HepG2 (cell line): ENCODE measurements around the gene LUC7L2. TPM values are rescaled to one million over a fixed set of nuclear protein-coding genes. Genes with fewer than 3 reads are reported as not detected.

ENCODE experiments used
- ATF3 ChIP-seq: sonication (generic); formaldehyde crosslinking; IDR thresholded peaks from 2 replicates; pipeline ENCODE4 v1.4.0; 2020; ENCODE audit warnings: missing genetic modification reagents
- BCL6 ChIP-seq: IDR thresholded peaks from 2 replicates; pipeline ENCODE4 v1.6.1; 2016; ENCODE audit warnings: missing genetic modification reagents, missing compliant biosample characterization
- DRAP1 ChIP-seq: IDR thresholded peaks from 2 replicates; pipeline ENCODE4 v1.6.1; 2016; ENCODE audit warnings: missing genetic modification reagents, missing compliant biosample characterization
- EEA1 ChIP-seq: sonication (generic); formaldehyde crosslinking; IDR thresholded peaks from 2 replicates; pipeline ENCODE4 v1.5.1; 2020; ENCODE audit warnings: mild to moderate bottlenecking, missing genetic modification reagents, borderline replicate concordance
- ELK4 ChIP-seq: sonication (generic); formaldehyde crosslinking; IDR thresholded peaks from 2 replicates; pipeline ENCODE4 v1.9.0; 2021; ENCODE audit warnings: missing genetic modification reagents, borderline replicate concordance
- HBP1 ChIP-seq: IDR thresholded peaks from 2 replicates; pipeline ENCODE4 v1.6.1; 2016; ENCODE audit warnings: low read depth, control low read depth
- HOXD1 ChIP-seq: sonication (generic); formaldehyde crosslinking; IDR thresholded peaks from 2 replicates; pipeline ENCODE4 v1.5.0; 2020; ENCODE audit warnings: missing genetic modification reagents
- ISL2 ChIP-seq: sonication (generic); formaldehyde crosslinking; IDR thresholded peaks from 2 replicates; pipeline ENCODE4 v1.5.0; 2020; ENCODE audit warnings: missing genetic modification reagents
- MTF1 ChIP-seq: sonication (generic); formaldehyde crosslinking; IDR thresholded peaks from 2 replicates; pipeline ENCODE4 v1.5.0; 2020; ENCODE audit warnings: missing genetic modification reagents
- NFYB ChIP-seq: sonication (generic); formaldehyde crosslinking; IDR thresholded peaks from 2 replicates; pipeline ENCODE4 v1.4.0; 2020; ENCODE audit warnings: missing genetic modification reagents
- NFYC ChIP-seq: IDR thresholded peaks from 2 replicates; pipeline ENCODE4 v1.6.1; 2016; ENCODE audit warnings: missing genetic modification reagents, missing compliant biosample characterization
- POLR2AphosphoS5 ChIP-seq: IDR thresholded peaks from 2 replicates; pipeline ENCODE4 v1.6.1; 2012; ENCODE audit warnings: low read depth, low read length
- SIN3A ChIP-seq: IDR thresholded peaks from 2 replicates; pipeline ENCODE4 v1.6.1; 2011; ENCODE audit warnings: low read depth, mild to moderate bottlenecking, control low read depth, low read length, borderline replicate concordance
- SOX5 ChIP-seq: IDR thresholded peaks from 2 replicates; pipeline ENCODE4 v1.6.1; 2016; ENCODE audit warnings: borderline replicate concordance
- TAF1 ChIP-seq: sonication (generic); formaldehyde crosslinking; IDR thresholded peaks from 2 replicates; pipeline ENCODE4 v1.4.0; 2020; ENCODE audit warnings: missing genetic modification reagents
- THYN1 ChIP-seq: sonication (generic); formaldehyde crosslinking; IDR thresholded peaks from 2 replicates; pipeline ENCODE4 v1.8.1; 2023; ENCODE audit warnings: low read depth, mild to moderate bottlenecking, moderate library complexity, missing genetic modification reagents, borderline replicate concordance
- ZKSCAN8 ChIP-seq: IDR thresholded peaks from 2 replicates; pipeline ENCODE4 v1.6.1; 2016; ENCODE audit warnings: borderline replicate concordance, missing genetic modification reagents, missing compliant biosample characterization
- ZNF260 ChIP-seq: sonication (generic); formaldehyde crosslinking; IDR thresholded peaks from 2 replicates; pipeline ENCODE4 v1.4.0; 2020; ENCODE audit warnings: missing genetic modification reagents, low read depth, mild to moderate bottlenecking, borderline replicate concordance
- ZNF275 ChIP-seq: sonication (generic); formaldehyde crosslinking; IDR thresholded peaks from 2 replicates; pipeline ENCODE4 v1.8.0; 2022; ENCODE audit warnings: missing genetic modification reagents, mild to moderate bottlenecking, inconsistent platforms, borderline replicate concordance
- ZNF276 ChIP-seq: sonication (generic); formaldehyde crosslinking; IDR thresholded peaks from 2 replicates; pipeline ENCODE4 v1.4.0; 2020; ENCODE audit warnings: mild to moderate bottlenecking, low read depth, missing genetic modification reagents
- ZNF558 ChIP-seq: sonication (generic); formaldehyde crosslinking; IDR thresholded peaks from 2 replicates; pipeline ENCODE4 v1.9.0; 2022; ENCODE audit warnings: mild to moderate bottlenecking, missing genetic modification reagents, borderline replicate concordance
- ZNF576 ChIP-seq: sonication (generic); formaldehyde crosslinking; IDR thresholded peaks from 2 replicates; pipeline ENCODE4 v1.4.0; 2020; ENCODE audit warnings: mild to moderate bottlenecking, missing genetic modification reagents
- ZNF777 ChIP-seq: sonication (generic); formaldehyde crosslinking; IDR thresholded peaks from 2 replicates; pipeline ENCODE4 v1.4.0; 2020; ENCODE audit warnings: missing genetic modification reagents
- polyA plus RNA-seq, 8 experiments: library from polyadenylated mRNA; depleted of rRNA in 3 of 8; stranded (reverse) in 7 of 8; unstranded in 1 of 8; fragments of >200 nt; fragmentation: Illumina TruSeq in 4 of 8; extraction: Trizol in 4 of 8; gene quantifications; 2 replicates each; pipeline versions ENCODE4 v1.2.1 to v1.2.3, GENCODE V29; 2011 to 2016; ENCODE audit warnings: low read depth in 4 of 8, missing spikeins in 1 of 8, mixed read lengths in 1 of 8; ENCODE audit not compliant: insufficient read depth in 1 of 8
- total RNA-seq, 5 experiments: library from RNA; depleted of rRNA; stranded (reverse); fragments of >200 nt; fragmentation: Illumina TruSeq; extraction: Trizol; gene quantifications; 2 replicates each; pipeline ENCODE4 v1.2.3, GENCODE V29; 2016; ENCODE audit warnings: low read depth in 1 of 5

The LUC7L2 gene
- total and polyA plus RNA-seq, 2 of the 13 experiments (the other 11 are each of a cell fraction or from before 2014, with no cell fraction given), result 17.9 to 50.7 TPM

- TF ChIP-seq HOXD1 (CRISPR knock-in tag) (no peak; the same call in none of the 2 replicates), NFYB (peak; percentile 77), POLR2AphosphoS5 (peak; percentile 98), EEA1 (CRISPR knock-in tag) (no peak), ELK4 (CRISPR knock-in tag) (0 out of 2 replicates have a peak, but pooled peaks have one; percentile 23), ZKSCAN8 (no peak), TAF1 (peak; percentile 96), DRAP1 (CRISPR knock-in tag) (peak; percentile 97), ZNF558 (no peak), ZNF777 (CRISPR knock-in tag) (peak; percentile 49; the same call in 1 of the 2 replicates), NFYC (CRISPR knock-in tag) (peak; percentile 76), THYN1 (CRISPR knock-in tag) (no peak), ZNF276 (peak; percentile 91; the same call in 1 of the 2 replicates), ATF3 (CRISPR knock-in tag) (no peak; the same call in 1 of the 2 replicates), SOX5 (CRISPR knock-in tag) (peak; percentile 32; the same call in 1 of the 2 replicates), BCL6 (CRISPR knock-in tag) (peak; percentile 53), HBP1 (no peak), ZNF260 (CRISPR knock-in tag) (0 out of 2 replicates have a peak, but pooled peaks have one; percentile 23), SIN3A (peak; percentile 85; the same call in 1 of the 2 replicates), ISL2 (CRISPR knock-in tag) (peak; percentile 79), MTF1 (CRISPR knock-in tag) (no peak), ZNF275 (CRISPR knock-in tag) (peak; percentile 57; the same call in 1 of the 2 replicates), ZNF576 (CRISPR knock-in tag) (peak; percentile 75; the same call in 1 of the 2 replicates)
Measured at GRCh38 chr7:139359366-139360209, at the start of gene LUC7L2 (continued).
